ENCODE data around the gene EZH1.
A peak's percentile ranks its signal among the peaks of the same experiment; 100 is the strongest.

Gene EZH1

GRCh38 chr17:42744806-42745617 lies at the start of gene EZH1:
Gene EZH1, minus strand, starts transcription at chr17:42745040. Its CDS starts 16,099 bp downstream, at chr17:42728941.
- peak; percentile 76 for DNase-seq (ENCODE audit: extremely low read depth, low read depth)
- no peak for TF ChIP-seq CTCF (IDR thresholded peaks at IDR 0.05; ENCODE audit: low read depth, low read length)

- no peak for TF ChIP-seq CTCF (IDR thresholded peaks at IDR 0.05; ENCODE audit: low read depth, low read length)
- DNase-seq (ENCODE audit: extremely low read depth, low read depth) = no peak
These were observed 47.7 kb upstream of the EZH1 start for GRCh38 chr17:42792545-42792944.

- no peak for TF ChIP-seq CTCF (IDR thresholded peaks at IDR 0.05; ENCODE audit: low read depth, low read length)
- DNase-seq (ENCODE audit: extremely low read depth, low read depth) = no peak
These were observed 47.1 kb upstream of the EZH1 start for GRCh38 chr17:42791948-42792347.

- no peak for TF ChIP-seq CTCF (IDR thresholded peaks at IDR 0.05; ENCODE audit: low read depth, low read length)
- no peak for DNase-seq (ENCODE audit: extremely low read depth, low read depth)
These were observed 42.4 kb upstream of the EZH1 start for GRCh38 chr17:42787266-42787665.

GRCh38 chr17:42784811-42785592 lies 40.2 kb upstream of the EZH1 start:
- no peak for TF ChIP-seq CTCF (IDR thresholded peaks at IDR 0.05; ENCODE audit: low read depth, low read length)
- DNase-seq (ENCODE audit: extremely low read depth, low read depth) = no peak

- DNase-seq (ENCODE audit: extremely low read depth, low read depth) = no peak
- no peak for TF ChIP-seq CTCF (IDR thresholded peaks at IDR 0.05; ENCODE audit: low read depth, low read length)
These were observed 39.6 kb upstream of the EZH1 start for GRCh38 chr17:42784409-42784808.

GRCh38 chr17:42783791-42784138 lies 38.9 kb upstream of the EZH1 start:
- TF ChIP-seq CTCF (IDR thresholded peaks at IDR 0.05; ENCODE audit: low read depth, low read length) = no peak
- DNase-seq (ENCODE audit: extremely low read depth, low read depth) = no peak

Measured in AG09319 (cell line).